H1 (cell line): ENCODE results near the gene VWA3B. TPM values are rescaled to one million over a fixed set of nuclear protein-coding genes. Genes with fewer than 3 reads are reported as not detected.
"Not testable (repeated sequence)": the region's sequence is repeated elsewhere in the genome, so short reads cannot be mapped to it uniquely, and the experiment has no call there.

ENCODE experiments used
- CTCF ChIA-PET: fragments of 300-600 bp; sonication (Branson Sonifier 250); formaldehyde crosslinking; loops from one replicate; lab custom pipeline; 2021; ENCODE audit not compliant: partially characterized antibody; lab: Charles Lee
- POLR2A ChIA-PET: fragments of 300-600 bp; sonication (Branson Sonifier 250); formaldehyde crosslinking; loops from one replicate; lab custom pipeline; 2021; ENCODE audit warnings: inconsistent platforms; ENCODE audit not compliant: partially characterized antibody; lab: Charles Lee
- DNase-seq, 2 experiments: peaks; one replicate each; pipeline versions ENCODE4 v3.0.0 to v3.0.0-alpha.2; 2010 to 2022; ENCODE audit warnings: low spot score in 2 of 2, low read depth in 1 of 2, mixed read lengths in 1 of 2
- FAIRE-seq: peaks from 2 replicates; lab custom pipeline; 2011; peaks lifted over from hg19 to GRCh38; lab: Jason Lieb, UNC
- H2AFZ ChIP-seq: 2 replicates; pipeline ENCODE4 v1.8.1; 2012; ENCODE audit warnings: low read length, inconsistent platforms
- H2AK5ac ChIP-seq: 2 replicates; pipeline ENCODE4 v1.6.1; 2013; ENCODE audit warnings: low read depth, low read length
- H2BK120ac ChIP-seq: replicated peaks from 2 replicates; pipeline ENCODE3; 2013; ENCODE audit warnings: low read depth, low read length, inconsistent platforms
- H2BK12ac ChIP-seq: 2 replicates; pipeline ENCODE4 v1.6.1; 2013; ENCODE audit warnings: low read depth, low read length
- H2BK15ac ChIP-seq: 2 replicates; pipeline ENCODE4 v1.6.1; 2013; ENCODE audit warnings: low read length
- H2BK20ac ChIP-seq: 2 replicates; pipeline ENCODE4 v1.6.1; 2013; ENCODE audit warnings: low read length
- H2BK5ac ChIP-seq: 2 replicates; pipeline ENCODE4 v1.6.1; 2013; ENCODE audit warnings: low read depth, low read length
- H3K14ac ChIP-seq: 2 replicates; pipeline ENCODE4 v1.6.1; 2013; ENCODE audit warnings: inconsistent platforms; ENCODE audit not compliant: insufficient read length
- H3K18ac ChIP-seq: 2 replicates; pipeline ENCODE4 v1.6.1; 2013; ENCODE audit warnings: low read length; ENCODE audit errors: extremely low read depth
- H3K23ac ChIP-seq: 2 replicates; pipeline ENCODE4 v1.6.1; 2013; ENCODE audit warnings: inconsistent platforms; ENCODE audit not compliant: insufficient read length
- H3K23me2 ChIP-seq: 2 replicates; pipeline ENCODE4 v1.6.1; 2013; ENCODE audit warnings: low read depth, low read length
- H3K27ac ChIP-seq: 2 replicates; pipeline ENCODE4 v1.6.1; 2011; ENCODE audit warnings: low read depth, low read length, inconsistent platforms
- H3K27me3 ChIP-seq, 4 experiments: replicated peaks in 1 of 4; 1 replicate in 1 of 4; 2 replicates in 3 of 4; pipeline versions ENCODE4 v1.6.1 to v1.8.1; 2011 to 2013; ENCODE audit warnings: low read length in 3 of 4, mild to moderate bottlenecking in 3 of 4, inconsistent platforms in 2 of 4, mixed read lengths in 2 of 4, moderate library complexity in 1 of 4; ENCODE audit not compliant: control insufficient read depth in 3 of 4, insufficient read depth in 3 of 4; ENCODE audit errors: extremely low read depth in 1 of 4
- H3K36me3 ChIP-seq, 4 experiments: 2 replicates each; pipeline versions ENCODE4 v1.6.1 to v1.8.1; 2011 to 2013; ENCODE audit warnings: mild to moderate bottlenecking in 4 of 4, low read length in 3 of 4, moderate library complexity in 2 of 4, control low read depth in 1 of 4, inconsistent platforms in 1 of 4; ENCODE audit not compliant: insufficient read depth in 4 of 4, control insufficient read depth in 2 of 4
- H3K4ac ChIP-seq: replicated peaks from 2 replicates; pipeline ENCODE3; 2013; ENCODE audit warnings: low read length, low read depth, mixed read lengths, inconsistent platforms; ENCODE audit not compliant: insufficient read length
- H3K4me1 ChIP-seq, 4 experiments: replicated peaks in 1 of 4; 1 replicate in 1 of 4; 2 replicates in 3 of 4; pipeline versions ENCODE4 v1.6.1 to v1.8.1; 2011 to 2013; ENCODE audit warnings: low read length in 3 of 4, inconsistent platforms in 2 of 4, mixed read lengths in 1 of 4; ENCODE audit not compliant: insufficient read depth in 4 of 4, control insufficient read depth in 3 of 4
- H3K4me2 ChIP-seq, 2 experiments: 2 replicates each; pipeline versions ENCODE4 v1.6.1 to v1.8.1; 2011 to 2013; ENCODE audit warnings: low read depth in 2 of 2, low read length in 2 of 2, control low read depth in 1 of 2, inconsistent platforms in 1 of 2, mild to moderate bottlenecking in 1 of 2; ENCODE audit not compliant: insufficient read depth in 1 of 2
- H3K4me3 ChIP-seq, 4 experiments: fragments of 200-600, 300-600 bp in 1 of 4; sonication (generic), shearing (Covaris generic), sonication (Bioruptor Twin) in 1 of 4; 2 replicates each; pipeline versions ENCODE4 v1.5.1 to v1.8.1; 2011 to 2016; ENCODE audit warnings: low read length in 4 of 4, low read depth in 3 of 4, control low read depth in 2 of 4, inconsistent platforms in 2 of 4, mild to moderate bottlenecking in 2 of 4, mixed read lengths in 1 of 4, moderate library complexity in 1 of 4; ENCODE audit not compliant: insufficient read depth in 2 of 4; ENCODE audit errors: extremely low read depth in 1 of 4
- H3K56ac ChIP-seq: replicated peaks from 2 replicates; pipeline ENCODE3; 2013; ENCODE audit warnings: low read depth, mild to moderate bottlenecking, mixed read lengths, low read length, inconsistent platforms; ENCODE audit not compliant: insufficient read length
- H3K79me1 ChIP-seq: 2 replicates; pipeline ENCODE4 v1.6.1; 2013; ENCODE audit warnings: low read depth, low read length, control low read depth
- H3K79me2 ChIP-seq, 2 experiments: 2 replicates each; pipeline versions ENCODE4 v1.6.1 to v1.8.1; 2012 to 2013; ENCODE audit warnings: low read length in 2 of 2, mild to moderate bottlenecking in 2 of 2, inconsistent platforms in 1 of 2; ENCODE audit not compliant: insufficient read depth in 2 of 2, control insufficient read depth in 1 of 2
- H3K9ac ChIP-seq, 4 experiments: replicated peaks in 1 of 4; 1 replicate in 1 of 4; 2 replicates in 3 of 4; pipeline versions ENCODE4 v1.6.1 to v1.8.1; 2011 to 2013; ENCODE audit warnings: low read depth in 3 of 4, low read length in 3 of 4, control low read depth in 2 of 4, mild to moderate bottlenecking in 2 of 4, moderate library complexity in 2 of 4, inconsistent platforms in 1 of 4; ENCODE audit errors: extremely low read depth in 1 of 4
- H3K9me3 ChIP-seq, 2 experiments: 2 replicates each; pipeline versions ENCODE4 v1.6.1 to v1.8.1; 2012 to 2013; ENCODE audit warnings: mild to moderate bottlenecking in 2 of 2, moderate library complexity in 2 of 2, control low read depth in 1 of 2, inconsistent platforms in 1 of 2, low read depth in 1 of 2, low read length in 1 of 2, mixed read lengths in 1 of 2; ENCODE audit not compliant: insufficient read depth in 2 of 2
- H4K20me1 ChIP-seq, 2 experiments: replicated peaks in 1 of 2; 2 replicates each; pipeline versions ENCODE3 to v1.8.1; 2011 to 2013; ENCODE audit warnings: inconsistent platforms in 2 of 2, low read length in 2 of 2, mild to moderate bottlenecking in 1 of 2; ENCODE audit not compliant: insufficient read depth in 2 of 2, control insufficient read depth in 1 of 2
- H4K5ac ChIP-seq: 2 replicates; pipeline ENCODE4 v1.6.1; 2013; ENCODE audit warnings: low read length, low read depth, mixed read lengths, inconsistent platforms; ENCODE audit not compliant: insufficient read length
- H4K8ac ChIP-seq: 2 replicates; pipeline ENCODE4 v1.8.0; 2013; ENCODE audit warnings: mild to moderate bottlenecking, moderate library complexity, low read length, inconsistent platforms; ENCODE audit not compliant: insufficient read depth; ENCODE audit errors: extremely low read depth
- H4K91ac ChIP-seq: replicated peaks from 2 replicates; pipeline ENCODE3; 2013; ENCODE audit warnings: low read length, mixed read lengths, inconsistent platforms; ENCODE audit not compliant: insufficient read length
- WGBS, 2 experiments: shearing (Covaris generic) in 1 of 2; methylation state at CpG; one replicate each; pipeline versions ENCODE4 v1.1.6 to v1.1.7; 2013 to 2015; ENCODE audit warnings: low lambda C conversion rate in 2 of 2, mixed read lengths in 2 of 2, inconsistent platforms in 1 of 2, low coverage in 1 of 2, missing lambda C conversion rate in 1 of 2; ENCODE audit not compliant: insufficient replicate concordance in 2 of 2, insufficient coverage in 1 of 2, insufficient read length in 1 of 2; ENCODE audit errors: extremely low coverage in 1 of 2, missing lambda C conversion rate in 1 of 2; 5-methylcytosine and 5-hydroxymethylcytosine counted together
- polyA plus RNA-seq, 7 experiments: library from polyadenylated mRNA; depleted of rRNA in 3 of 7; stranded (reverse) in 5 of 7; unstranded in 2 of 7; fragments of >200 nt in 5 of 7; fragments of 200-250 nt in 2 of 7; gene quantifications; 1 replicate in 5 of 7; 2 replicates in 1 of 7; 4 replicates in 1 of 7; pipeline versions ENCODE4 v1.2.1 to v1.2.3, GENCODE V29; 2011 to 2013; ENCODE audit warnings: missing spikeins in 2 of 7, mixed read lengths in 2 of 7
- total RNA-seq: library from RNA; stranded (reverse); fragmentation: NEBNext Ultra II Directional; extraction: Animal tissue kit (Norgen Biotek cat#: 25700); gene quantifications from 2 replicates; pipeline ENCODE4 v1.2.1, GENCODE V29; 2021

VWA3B gene
- total and polyA plus RNA-seq, 2 of the 8 experiments (the other 6 are each of a cell fraction or from before 2014, with no cell fraction given), result not detected

GRCh38 chr2:98044730-98045129 is 42.2 kb upstream of the VWA3B start:
- H3K9me3 ChIP-seq, H3K79me1 ChIP-seq, H3K27me3 ChIP-seq, DNase-seq, H3K56ac ChIP-seq, H4K8ac ChIP-seq, H3K23ac ChIP-seq, H2AFZ ChIP-seq, H3K36me3 ChIP-seq, H4K20me1 ChIP-seq, H3K23me2 ChIP-seq, FAIRE-seq, H3K14ac ChIP-seq, H3K4me2 ChIP-seq, H2BK5ac ChIP-seq, H2BK20ac ChIP-seq, H4K5ac ChIP-seq, H3K27ac ChIP-seq, H3K18ac ChIP-seq, POLR2A ChIA-PET, H3K79me2 ChIP-seq, H3K4ac ChIP-seq, H2BK15ac ChIP-seq, H3K4me1 ChIP-seq, H3K9ac ChIP-seq, H3K4me3 ChIP-seq, H2BK12ac ChIP-seq, H2BK120ac ChIP-seq, H2AK5ac ChIP-seq, H4K91ac ChIP-seq: not testable (repeated sequence)
- 100% methylated on average over 2 of the region's 2 CpGs; no CpG with 5 or more reads in 1 of the 2 experiments for WGBS, 2 experiments
- CTCF ChIA-PET, result interaction anchor here (0.7 kb wide), 1 partner anchor 17 kb away, joined by 3 read pairs; no protein-coding TSS in a partner anchor
